Measurements from ENCODE around the gene SELENON.

Gene SELENON

DNA sequence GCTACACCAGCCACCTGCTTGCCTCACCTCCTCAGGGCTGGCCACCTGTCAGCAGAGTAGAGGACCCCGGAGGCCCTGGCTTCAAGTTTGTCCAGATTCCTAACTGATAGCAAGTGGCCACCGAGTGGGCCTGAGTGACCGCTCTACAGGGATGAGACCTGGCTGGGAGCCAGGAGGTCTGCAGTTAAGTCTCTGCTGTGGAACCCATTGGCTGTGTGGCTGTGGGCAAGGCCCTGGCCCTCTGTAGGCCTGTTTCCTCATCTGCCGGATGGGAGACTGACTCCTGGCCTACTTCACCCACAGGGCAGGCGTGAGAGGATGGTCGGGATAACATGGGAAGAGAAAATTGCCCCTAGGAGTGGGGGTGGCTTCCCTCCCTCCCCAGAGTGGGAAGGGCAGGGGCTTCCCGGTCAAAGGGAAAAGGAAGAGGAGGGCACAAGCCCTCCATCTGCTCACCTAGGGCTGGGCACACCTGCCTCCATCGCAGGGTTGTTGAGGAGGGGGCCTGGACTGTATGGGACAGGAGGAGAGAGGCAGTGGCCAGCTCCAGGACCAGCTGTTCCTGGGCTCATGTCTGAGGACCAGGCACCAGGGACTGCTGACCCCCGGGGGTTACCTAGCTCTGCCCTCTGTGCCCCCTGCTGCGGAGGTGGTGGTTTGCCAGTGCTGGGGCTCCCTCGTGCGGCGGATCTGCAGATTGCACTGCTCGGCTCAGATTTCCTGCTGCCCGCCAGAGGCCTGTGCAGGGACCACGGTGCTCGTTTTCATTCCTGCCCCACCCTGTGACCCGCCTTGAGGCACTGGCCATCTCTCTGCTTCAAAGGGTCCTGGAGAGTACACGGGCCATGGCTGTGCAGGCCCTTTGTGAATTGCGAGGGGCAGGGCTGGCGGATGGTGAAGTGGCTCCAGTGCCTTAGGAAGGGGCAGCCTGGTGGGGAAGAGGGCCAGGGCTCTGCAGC lies 10.6 kb downstream of the SELENON start:
- TF ChIP-seq, protein P1, sequence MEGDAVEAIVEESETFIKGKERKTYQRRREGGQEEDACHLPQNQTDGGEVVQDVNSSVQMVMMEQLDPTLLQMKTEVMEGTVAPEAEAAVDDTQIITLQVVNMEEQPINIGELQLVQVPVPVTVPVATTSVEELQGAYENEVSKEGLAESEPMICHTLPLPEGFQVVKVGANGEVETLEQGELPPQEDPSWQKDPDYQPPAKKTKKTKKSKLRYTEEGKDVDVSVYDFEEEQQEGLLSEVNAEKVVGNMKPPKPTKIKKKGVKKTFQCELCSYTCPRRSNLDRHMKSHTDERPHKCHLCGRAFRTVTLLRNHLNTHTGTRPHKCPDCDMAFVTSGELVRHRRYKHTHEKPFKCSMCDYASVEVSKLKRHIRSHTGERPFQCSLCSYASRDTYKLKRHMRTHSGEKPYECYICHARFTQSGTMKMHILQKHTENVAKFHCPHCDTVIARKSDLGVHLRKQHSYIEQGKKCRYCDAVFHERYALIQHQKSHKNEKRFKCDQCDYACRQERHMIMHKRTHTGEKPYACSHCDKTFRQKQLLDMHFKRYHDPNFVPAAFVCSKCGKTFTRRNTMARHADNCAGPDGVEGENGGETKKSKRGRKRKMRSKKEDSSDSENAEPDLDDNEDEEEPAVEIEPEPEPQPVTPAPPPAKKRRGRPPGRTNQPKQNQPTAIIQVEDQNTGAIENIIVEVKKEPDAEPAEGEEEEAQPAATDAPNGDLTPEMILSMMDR (IDR thresholded peaks at IDR 0.05; ENCODE audit: low read depth, low read length) = peak; percentile 81
- no peak overlapping the region for H3K4me3 ChIP-seq (ENCODE audit: low read depth, low read length)

DNA sequence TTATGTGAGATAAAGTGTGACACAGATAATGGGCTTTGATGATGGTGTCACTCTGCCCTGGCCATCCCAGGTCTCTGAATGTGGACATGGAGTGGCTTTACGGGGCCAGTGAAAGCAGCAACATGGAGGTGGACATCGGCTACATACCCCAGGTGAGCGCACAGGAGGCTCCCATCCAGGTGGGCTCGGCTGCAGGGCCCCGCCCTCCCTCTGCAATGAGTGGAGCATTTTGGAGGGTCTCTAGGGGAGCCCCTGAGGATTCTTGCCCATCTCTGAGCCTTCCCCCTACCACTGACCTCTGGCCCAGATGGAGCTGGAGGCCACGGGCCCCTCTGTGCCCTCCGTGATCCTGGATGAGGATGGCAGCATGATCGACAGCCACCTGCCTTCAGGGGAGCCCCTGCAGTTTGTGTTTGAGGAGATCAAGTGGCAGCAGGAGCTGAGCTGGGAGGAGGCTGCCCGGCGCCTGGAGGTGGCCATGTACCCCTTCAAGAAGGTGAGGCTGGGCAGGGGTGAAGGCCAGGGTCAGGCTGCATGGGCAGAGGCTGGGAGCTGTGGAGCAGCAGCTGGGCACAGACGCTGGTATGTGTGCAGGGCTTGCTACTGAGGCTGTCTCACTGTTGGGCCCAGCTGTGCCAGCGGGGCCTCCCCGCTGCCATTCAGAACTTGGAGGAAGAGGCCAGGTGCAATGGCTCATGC lies 11.5 kb downstream of the SELENON start:
- H3K4me3 ChIP-seq (ENCODE audit: low read depth, low read length) = no peak overlapping the region
- TF ChIP-seq, protein P1 (IDR thresholded peaks at IDR 0.05; ENCODE audit: low read depth, low read length) = no peak

DNA sequence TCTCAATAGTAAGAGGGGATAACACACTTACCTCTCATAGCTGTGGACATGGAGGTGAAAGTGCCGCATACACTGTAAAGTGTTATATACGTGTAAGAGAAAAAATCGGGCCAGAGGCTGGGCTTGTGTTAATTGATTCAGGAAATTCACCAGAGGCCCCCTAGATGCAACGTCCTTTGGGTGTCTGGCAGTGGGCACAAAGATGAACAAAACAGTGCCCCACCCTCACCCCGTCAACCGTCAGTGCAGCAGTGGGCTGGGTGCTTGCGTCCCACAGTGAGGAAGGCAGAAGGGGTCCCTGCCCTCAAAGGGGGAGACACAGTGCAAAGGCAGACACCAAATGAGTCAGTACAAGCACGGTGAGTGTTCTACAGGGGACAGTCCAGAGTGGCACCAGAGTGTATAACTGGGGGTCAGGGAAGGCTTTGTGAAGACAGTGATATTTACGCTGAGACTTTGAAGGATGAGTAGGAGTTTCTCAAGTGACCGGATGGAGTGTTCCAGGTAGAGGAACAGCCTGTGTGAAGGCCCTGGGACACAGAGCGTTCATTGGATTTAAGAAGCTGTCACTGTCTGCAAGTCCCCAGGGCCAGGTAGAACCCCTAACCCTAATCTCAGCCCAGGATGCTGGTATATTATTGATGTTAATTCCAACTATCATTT lies 13.2 kb downstream of the SELENON start:
- no peak overlapping the region for H3K4me3 ChIP-seq (ENCODE audit: low read depth, low read length)
- TF ChIP-seq, protein P1 (IDR thresholded peaks at IDR 0.05; ENCODE audit: low read depth, low read length) = no peak

DNA sequence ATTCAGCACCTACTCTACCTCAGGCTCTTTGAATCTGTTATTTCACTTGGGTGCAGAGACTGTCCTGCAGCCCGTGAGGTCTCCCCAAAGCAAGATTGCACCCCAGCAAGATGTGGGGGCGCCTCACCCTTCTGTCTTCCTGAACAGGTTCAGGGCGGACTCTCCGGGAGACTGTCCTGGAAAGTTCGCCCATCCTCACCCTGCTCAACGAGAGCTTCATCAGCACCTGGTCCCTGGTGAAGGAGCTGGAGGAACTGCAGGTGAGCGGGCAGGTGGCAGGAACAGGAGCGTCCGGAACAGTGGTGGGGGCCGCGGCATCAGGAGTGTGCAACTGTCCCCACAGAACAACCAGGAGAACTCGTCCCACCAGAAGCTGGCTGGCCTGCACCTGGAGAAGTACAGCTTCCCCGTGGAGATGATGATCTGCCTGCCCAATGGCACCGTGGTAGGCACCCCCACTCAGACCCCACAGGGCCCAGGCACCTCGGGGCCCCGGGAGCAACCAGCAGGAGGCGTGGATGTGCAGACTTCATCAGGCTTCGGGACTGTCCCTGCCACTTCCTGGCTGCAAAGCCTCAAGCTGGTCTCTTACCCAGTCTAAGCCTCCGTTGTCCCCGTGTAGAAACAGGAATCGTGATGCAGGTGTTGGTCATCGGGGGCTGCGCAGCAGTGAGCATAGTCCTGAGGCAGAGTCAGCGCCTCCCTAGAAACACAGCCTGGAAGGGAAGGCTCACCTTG lies 13.9 kb downstream of the SELENON start:
- no peak overlapping the region for H3K4me3 ChIP-seq (ENCODE audit: low read depth, low read length)
- TF ChIP-seq, protein P1 (IDR thresholded peaks at IDR 0.05; ENCODE audit: low read depth, low read length) = no peak

DNA sequence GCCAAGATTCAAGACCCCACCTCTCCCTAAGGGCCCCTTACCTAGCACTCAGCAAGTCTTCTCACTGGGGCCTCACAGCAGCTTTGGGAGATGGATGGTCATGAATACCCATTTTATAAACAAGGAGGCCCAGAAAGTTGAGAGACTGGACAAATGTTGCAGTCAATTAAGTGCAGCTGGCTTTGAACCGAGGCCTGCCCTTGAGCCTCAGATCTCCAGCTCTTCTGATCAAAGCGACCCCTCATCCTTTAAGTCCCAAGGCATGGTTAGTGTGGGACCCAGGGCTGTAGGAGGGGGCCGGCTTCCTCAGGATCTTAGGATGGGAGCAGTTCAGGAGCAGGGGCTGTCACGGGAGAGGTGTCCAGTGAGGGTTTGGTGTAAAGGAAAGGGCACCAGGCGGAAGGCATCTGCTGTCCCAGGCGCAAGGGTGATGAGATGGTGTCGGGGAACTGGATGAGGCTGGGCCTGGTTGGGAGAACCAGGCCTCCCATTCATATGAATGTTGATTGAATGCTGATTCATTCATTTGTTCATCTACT lies 14.6 kb downstream of the SELENON start:
- TF ChIP-seq, protein P1 (IDR thresholded peaks at IDR 0.05; ENCODE audit: low read depth, low read length) = no peak
- H3K4me3 ChIP-seq (ENCODE audit: low read depth, low read length) = no peak overlapping the region

DNA sequence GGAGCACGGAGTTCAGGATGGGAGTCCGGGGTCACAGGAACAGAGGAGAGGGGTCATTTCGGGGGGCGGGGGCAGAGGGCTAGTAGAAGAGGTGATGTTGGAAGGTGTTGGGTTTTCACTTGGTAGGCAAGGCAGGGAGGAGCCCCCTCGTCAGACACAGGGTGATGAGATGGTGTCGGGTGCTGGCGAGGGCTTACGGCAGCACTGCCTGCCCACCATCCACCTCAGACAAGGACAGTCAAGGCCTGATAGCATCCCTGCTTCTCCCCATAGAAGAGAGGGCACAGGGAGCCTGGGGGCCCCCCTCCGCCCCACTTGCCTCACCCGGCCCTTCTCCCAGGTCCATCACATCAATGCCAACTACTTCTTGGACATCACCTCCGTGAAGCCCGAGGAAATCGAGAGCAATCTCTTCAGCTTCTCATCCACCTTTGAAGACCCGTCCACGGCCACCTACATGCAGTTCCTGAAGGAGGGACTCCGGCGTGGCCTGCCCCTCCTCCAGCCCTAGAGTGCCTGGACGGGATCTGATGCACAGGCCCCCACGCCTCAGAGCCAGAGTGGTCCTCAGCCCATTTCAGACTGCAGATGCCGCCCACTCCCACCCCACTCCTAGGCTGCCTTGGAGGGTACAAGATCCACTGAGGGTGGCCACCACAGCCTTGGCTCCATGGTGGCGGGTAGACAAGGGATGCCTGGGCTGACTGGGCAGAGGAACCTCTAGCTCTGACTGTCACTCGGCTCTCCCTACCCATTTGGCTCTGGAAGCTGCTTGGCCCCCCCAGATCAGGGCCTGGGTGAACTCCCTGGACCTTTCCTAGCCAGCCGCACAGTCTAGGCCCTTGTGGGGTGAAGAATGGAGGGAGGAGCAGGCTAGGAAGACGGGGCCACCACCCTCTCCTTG lies 15.5 kb downstream of the SELENON start:
- TF ChIP-seq, protein P1 (IDR thresholded peaks at IDR 0.05; ENCODE audit: low read depth, low read length) = no peak
- H3K4me3 ChIP-seq (ENCODE audit: low read depth, low read length) = no peak overlapping the region
